ENCODE measurements around the gene LY6G6C.

GRCh38 chr6:31676322-31676903 is 45.1 kb downstream of the LY6G6C start:
- TF ChIP-seq CHD1 (IDR thresholded peaks at IDR 0.05; ENCODE audit: low read depth, low read length) (no peak), MAZ (IDR thresholded peaks at IDR 0.05; ENCODE audit: borderline replicate concordance, low read depth, low read length) (no peak)
